ENCODE data around the gene BCL6B.

BCL6B gene

DNA sequence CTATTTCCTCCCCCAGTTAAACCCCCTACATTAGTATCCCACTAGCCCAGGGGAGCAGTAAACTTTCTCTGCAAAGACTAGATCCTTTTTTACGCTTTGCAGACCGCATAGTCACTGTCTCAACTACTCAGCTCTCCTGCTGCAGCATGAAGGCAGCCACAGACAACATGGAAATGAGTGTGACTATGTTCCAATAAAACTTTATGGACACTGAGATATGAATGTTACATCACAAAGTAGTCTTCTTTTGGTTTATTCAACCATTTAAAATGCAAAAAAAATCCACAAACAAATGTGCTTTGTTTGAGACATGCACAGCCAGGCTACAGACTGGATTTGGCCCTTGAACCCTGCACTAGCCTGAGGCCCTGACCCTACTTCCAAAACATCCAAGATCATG, 12.3 kb upstream of the BCL6B start:
- no peak for DNase-seq

DNA sequence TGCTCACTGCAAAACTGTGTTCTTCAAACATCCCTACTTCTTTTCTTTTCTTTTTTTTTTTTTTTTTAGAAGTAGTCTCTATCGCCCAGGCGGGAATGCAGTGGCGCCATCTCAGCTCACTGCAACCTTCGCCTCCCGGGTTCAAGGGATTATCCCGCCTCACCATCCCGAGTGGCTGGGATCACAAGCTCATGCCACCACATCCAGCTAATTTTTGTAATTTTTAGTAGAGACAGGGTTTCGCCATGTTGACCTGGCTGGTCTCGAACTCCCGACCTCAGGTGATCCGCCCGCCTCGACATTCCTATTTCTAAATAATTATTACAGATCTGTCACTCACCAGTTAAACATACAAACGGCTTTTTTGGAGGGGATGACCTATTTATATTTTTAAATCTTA, 11.4 kb upstream of the BCL6B start:
- no peak for DNase-seq

DNA sequence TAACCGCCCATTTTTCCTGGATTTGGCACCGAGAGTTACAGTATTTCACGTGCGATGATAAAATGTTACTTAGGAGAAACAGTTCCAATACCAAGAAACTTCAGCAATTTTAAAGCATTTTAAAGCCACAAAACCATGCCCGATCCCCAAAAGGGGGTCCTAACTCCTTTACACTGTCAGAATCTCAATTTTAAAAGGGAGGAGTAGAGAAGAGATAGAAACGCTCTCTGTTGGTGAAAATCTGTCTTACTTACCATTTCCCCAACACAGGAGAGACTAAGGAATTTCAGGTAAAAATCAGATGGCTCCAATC, 11.0 kb upstream of the BCL6B start:
- DNase-seq: no peak

DNA sequence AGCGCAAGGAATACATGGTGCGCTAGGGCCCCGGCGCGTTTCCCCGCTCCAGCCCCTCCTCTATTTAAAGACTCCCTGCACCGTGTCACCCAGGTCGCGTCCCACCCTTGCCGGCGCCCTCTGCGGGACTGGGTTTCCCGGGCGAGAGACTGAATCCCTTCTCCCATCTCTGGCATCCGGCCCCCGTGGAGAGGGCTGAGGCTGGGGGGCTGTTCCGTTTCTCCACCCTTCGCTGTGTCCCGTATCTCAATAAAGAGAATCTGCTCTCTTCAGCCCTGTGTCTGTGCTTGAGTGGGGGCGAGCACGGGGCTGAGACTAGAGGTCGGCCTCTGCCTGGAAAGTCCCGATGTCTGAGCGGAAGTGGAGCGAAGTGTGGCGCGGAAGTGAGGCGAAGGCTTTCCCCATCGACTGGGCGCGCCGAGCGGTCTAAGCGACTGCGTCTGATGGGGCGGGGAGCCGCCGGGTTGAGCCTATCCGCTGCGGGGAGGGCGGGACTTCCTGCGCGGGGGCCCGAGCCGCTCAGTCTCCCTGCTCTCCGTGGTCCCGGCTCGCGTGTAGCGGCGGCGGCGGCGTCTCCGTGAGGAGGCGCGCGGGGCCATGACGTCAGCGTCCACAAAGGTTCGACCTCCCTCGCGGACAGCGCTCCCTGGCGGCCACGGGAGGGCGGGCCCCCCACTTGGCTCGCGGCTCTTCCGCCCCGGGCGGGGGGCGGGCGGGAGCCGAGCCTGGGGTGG, 8.4 kb upstream of the BCL6B start:
- peak; percentile 99 for DNase-seq

DNA sequence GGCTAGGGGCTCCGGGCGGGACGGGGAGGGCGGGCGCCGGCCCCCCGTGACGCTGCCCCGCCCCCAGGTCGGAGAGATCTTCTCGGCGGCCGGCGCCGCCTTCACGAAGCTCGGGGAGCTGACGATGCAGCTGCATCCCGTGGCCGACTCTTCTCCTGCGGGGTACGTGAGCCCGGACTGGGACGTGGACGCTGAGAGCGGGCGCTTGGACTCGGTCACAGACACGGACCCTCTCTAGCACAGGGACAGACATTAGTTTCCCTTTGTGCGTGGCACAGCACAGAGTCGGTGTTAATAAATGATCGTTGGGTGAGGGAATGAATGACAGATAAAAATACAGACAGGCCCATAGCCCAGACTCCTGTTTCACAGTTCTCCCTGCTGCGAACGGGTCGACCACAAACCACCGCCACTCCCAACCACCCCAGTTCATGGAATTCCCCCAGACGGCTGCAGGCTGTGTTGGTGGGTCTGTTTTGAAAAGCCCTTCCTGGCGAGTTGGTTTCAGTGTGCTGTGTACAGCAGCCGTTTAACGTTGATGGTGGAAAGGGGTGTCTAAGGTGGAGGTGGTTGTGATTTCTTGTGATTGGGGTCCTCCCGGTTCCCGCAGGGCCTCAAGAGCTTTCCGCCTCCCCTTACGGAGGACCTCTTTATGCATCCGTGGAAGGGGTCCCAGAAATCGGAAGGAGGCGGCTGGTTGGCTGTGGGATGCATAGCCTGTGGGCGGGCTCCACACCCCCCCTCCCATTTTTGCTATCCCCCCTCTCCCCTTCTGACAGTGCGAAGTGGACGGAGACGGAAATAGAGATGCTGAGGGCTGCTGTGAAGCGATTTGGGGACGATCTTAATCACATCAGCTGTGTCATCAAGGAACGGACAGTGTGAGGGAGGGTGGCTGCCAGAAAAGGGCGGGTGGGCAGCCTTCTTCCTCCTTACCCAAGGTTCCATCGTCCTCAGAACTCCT, 7.6 kb upstream of the BCL6B start:
- peak; percentile 8 to 43 for DNase-seq

DNA sequence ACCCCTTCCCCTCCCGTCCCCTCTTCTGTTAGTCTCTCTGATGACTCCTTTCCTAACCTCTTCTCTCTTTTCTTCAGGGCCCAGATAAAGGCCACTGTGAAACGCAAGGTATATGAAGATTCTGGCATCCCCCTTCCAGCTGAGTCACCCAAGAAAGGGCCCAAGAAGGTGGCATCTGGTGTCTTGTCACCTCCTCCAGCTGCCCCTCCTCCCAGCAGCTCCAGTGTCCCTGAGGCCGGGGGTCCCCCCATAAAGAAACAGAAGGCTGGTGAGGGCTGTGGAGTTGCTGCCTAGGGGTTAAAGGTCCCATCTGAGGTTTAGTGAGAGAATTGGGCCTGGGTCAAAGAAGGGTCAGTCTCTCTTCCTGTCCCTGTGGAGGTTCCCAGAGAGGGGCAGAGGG, 6.4 kb upstream of the BCL6B start:
- no peak for DNase-seq

DNA sequence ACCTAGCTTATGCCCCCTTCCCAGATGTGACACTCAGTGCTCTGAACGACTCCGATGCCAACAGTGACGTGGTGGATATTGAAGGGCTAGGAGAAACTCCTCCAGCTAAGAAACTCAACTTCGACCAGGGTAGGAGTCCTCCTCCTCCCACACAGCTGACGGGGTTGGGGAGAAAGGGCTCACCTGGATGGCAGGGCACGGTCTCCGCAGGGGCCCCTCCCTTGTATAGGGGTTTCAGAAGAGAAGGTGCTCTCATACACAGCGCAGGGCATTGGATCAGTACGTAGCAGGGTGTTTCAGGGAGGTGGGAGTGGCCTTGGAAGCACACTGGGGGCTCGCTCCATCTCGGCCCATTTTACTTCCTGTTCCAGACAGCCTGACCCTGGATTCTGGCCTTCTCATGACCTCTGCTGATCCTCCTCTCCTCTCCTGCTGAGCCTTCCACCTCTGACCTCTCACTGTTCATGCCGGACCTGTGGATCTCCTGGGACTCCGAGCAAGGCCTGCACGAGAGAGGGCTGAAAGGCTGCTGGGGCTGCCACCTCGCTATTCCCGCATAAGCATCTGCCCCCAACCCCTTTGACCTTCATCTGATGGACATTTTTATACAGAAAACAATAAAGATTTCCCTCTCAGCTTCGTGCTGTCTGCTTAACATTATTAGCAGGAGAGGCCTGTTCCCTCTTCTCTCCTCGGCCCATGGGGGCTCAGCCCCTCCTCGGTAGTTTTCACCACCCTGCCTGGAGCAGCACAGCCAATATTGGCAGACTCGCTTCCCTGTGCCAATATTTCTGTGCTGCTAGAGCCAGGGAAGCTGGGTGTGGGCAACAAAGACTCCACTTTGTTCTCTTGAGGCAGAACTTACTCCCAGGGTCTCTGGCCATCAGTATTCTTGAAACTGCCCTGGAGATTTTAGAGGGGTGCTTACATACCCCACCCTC, 5.7 kb upstream of the BCL6B start:
- no peak for DNase-seq

DNA sequence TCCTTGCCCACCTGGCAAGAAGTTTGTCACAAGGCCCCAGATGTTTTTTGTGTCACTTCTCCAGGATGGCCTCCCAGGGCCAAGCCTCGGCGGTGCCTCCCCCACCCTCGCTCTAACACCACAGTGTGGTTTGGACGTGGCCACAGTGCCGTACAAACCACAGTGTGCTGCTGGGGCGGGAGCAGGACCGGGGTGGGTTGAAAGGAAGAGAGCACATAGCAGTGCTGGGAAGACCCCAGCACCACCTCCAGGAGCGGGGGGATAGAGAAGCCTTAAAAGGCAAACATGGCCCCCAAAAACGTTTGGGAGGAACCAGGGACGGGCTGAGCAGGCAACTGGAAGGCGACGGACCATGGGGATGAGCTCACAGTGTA, 5.0 kb upstream of the BCL6B start:
- no peak for DNase-seq

DNA sequence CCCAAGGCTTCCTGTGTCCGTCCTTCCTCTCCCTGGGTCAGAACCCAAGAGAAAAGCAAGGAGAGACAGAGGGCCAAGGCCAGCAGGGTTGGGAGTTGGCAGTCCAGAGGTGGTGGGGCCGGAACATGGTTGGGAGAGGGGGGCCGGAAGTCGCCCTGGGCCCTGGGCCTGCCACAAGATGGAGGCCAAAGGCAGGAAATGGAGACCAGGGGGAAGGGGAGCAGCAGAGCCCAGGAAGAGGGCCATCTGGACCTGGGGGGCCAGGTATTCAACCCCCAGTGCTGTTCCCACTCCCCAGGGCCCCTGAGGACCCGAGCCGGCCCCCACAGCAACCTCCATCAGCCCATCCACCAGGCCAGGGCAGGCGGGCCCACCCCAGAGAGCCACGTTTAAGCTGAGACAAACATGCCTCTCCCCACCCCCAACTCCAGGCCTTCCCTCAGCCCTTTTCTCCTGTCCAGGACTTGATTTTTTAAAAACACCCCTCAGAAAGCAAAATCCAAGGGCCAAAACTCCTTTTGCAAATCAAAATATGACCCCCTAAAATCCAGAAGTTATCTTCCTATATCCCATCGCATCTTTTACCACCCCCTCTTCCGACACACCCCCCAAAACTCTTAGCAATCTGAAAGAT, 4.4 kb upstream of the BCL6B start:
- no peak for DNase-seq

DNA sequence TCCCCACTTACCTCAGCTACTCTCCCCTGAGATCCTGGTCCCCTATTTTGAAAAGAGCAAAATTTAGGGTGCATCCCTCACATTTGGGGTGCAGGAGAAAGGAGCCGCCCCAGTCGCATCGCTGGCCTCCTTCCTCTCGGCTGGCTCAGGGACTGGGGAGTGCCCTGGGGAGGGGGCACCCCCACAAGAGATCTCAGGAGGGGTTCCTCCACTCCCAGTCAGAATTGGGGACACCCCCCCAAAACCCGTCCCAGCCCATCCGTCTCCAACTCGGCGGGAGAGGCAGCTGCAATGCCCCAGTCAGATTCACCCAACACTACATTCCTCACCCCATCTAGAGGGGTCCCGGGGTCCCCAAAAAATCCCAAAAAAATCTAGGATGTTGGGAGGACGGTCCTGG, 3.5 kb upstream of the BCL6B start:
- DNase-seq: no peak

DNA sequence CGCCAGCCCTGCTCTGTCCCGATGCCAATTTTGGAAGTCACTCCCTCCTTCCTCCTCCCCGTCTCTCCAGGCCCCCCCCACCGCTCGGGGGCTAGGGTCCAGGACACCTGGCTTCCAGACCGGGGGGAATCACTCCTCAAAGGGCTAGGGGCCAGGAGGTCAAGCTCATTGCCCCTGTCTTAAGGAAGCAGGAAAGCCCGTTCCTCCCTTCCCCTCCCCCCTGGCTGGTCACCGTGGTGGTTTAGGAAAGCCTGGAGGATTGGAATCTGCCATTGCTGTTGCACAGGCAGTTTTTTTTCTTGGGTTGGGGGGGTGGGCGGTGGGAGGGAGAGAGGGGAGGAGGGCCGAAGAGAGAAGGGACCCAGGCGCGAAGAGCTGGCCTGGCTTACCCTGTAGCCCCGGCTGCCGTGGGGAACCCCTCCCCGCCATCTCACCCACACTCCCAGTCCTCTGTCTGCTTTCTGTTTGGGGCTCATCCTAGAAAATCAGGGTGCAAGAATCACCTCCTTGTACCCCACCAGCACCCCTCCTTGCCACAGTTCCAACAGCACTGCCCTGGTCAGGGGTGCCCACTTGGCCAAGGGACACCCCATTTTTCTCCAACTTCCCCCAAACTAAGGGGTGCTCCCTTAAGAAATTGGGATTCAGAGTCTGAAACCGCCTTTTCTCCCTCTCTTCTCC, 2.9 kb upstream of the BCL6B start:
- no peak for DNase-seq

DNA sequence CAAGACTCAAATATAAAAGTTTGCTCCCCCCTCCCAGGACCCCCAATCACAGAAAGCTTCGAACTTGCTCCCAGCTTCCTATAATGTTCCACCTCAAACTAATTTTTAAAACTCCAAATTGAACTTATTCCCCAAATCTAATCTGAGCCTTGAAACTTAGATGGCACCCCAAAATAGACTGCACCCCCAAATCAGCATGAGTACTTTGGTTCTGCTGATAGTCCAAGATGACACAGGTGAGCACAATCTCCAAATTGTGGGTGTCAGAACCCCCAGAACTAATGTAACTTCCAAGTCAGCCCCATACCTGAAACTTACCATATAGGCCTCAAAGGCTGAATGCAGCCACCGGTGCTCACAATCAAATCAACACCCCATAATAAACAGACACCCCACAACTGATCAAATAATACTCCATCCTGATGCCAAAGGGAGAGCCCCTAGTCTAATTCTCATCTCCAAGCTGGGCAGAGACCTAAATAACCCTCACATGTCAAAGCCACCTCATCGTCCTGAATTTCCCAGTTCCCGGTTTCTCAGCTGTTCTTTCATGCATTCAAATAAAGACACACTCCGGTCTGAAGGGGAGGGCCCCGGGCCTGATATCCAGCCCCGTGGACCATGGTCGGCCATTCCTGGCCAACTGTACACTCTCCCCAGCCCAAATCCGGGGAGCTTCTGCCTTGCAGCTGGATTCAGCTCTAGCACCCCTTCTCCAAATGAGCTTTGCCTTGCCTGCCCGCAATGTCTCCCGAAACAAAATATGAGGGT, 1.8 kb upstream of the BCL6B start:
- no peak for DNase-seq

DNA sequence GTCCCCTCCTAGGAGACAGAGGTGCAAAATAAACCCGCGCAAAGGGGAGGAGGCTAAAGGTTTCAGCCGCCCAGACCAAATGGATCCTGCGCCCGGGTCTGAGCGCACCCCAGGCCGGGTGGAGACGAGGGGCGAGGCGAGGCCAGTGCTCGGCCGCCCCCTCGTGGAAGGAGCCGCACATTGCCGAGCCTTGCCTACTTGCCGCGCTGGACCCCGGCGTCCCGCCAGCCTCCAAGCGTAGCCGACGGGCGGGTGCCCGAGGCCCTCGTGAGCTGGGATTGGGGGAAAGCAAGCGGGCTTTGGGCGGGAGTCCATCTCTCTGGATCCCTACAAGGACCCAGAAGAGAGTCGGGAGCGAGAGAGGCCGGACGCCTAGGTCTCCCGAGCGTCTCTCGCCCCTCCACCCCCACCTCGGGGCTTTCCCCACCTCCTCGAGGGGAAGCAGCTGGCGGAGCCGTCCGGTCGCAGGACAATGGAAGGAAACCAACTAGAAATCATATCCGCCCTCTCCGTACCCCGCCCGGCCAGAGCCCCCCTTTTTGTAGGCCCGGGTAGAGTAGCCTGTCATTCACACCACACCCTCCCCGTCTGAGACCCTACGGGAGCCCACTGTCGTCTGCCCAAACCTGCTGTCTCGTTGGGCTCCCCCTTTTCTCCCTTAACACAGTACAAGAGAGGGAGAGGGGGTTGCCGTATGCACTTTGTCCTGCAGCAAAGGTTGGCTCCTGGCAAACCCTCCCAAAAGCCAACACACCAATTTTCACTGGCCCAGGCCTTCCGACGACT, 664 bp upstream of the BCL6B start:
- DNase-seq: peak; percentile 61 to 71

DNA sequence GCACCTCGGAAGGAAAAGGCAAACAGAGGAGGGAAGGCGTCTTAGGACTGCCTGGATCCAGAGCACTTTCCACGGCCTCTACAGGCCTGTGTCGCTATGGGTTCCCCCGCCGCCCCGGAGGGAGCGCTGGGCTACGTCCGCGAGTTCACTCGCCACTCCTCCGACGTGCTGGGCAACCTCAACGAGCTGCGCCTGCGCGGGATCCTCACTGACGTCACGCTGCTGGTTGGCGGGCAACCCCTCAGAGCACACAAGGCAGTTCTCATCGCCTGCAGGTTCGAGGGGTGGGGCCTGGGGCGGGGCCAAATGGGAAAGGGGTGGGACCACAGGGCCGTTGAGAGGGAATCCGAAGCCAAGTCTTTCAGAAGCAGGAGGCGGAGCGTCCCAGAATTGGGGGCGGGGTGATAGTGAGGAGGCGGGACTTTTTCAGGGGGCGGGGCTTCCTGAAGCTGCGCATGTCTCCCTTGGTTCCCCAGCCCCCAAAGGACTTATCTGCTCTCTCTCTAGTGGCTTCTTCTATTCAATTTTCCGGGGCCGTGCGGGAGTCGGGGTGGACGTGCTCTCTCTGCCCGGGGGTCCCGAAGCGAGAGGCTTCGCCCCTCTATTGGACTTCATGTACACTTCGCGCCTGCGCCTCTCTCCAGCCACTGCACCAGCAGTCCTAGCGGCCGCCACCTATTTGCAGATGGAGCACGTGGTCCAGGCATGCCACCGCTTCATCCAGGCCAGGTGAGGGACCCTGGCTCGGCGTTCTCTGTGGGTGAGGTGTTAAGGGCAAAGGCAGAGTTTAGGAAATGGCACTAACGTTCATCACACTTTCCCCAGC, 939 bp downstream of the BCL6B start:
- peak; percentile 95 to 99 for DNase-seq

DNA sequence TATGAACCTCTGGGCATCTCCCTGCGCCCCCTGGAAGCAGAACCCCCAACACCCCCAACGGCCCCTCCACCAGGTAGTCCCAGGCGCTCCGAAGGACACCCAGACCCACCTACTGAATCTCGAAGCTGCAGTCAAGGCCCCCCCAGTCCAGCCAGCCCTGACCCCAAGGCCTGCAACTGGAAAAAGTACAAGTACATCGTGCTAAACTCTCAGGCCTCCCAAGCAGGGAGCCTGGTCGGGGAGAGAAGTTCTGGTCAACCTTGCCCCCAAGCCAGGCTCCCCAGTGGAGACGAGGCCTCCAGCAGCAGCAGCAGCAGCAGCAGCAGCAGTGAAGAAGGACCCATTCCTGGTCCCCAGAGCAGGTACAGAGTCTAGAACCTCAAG, 1.5 kb downstream of the BCL6B start:
- DNase-seq: no peak

DNA sequence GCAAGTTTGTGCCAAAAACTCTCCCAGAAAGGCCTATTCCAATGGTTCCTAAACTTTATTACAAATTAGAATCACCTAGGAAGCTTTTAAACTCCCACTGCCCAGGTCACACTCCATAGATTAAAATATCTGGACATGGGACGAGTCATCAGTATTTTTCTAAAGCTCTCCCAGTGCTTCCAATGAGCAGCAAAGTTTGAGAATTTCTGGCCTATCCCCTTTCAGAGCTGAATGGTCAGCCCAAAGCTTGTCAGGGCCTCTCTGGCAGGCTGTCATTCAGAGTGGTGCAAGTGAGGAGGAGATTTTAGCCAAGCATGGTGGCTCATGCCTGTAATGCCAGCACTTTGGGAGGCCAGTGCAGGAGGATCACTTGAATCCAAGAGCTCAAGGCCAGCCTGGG, 2.4 kb downstream of the BCL6B start:
- no peak for DNase-seq

DNA sequence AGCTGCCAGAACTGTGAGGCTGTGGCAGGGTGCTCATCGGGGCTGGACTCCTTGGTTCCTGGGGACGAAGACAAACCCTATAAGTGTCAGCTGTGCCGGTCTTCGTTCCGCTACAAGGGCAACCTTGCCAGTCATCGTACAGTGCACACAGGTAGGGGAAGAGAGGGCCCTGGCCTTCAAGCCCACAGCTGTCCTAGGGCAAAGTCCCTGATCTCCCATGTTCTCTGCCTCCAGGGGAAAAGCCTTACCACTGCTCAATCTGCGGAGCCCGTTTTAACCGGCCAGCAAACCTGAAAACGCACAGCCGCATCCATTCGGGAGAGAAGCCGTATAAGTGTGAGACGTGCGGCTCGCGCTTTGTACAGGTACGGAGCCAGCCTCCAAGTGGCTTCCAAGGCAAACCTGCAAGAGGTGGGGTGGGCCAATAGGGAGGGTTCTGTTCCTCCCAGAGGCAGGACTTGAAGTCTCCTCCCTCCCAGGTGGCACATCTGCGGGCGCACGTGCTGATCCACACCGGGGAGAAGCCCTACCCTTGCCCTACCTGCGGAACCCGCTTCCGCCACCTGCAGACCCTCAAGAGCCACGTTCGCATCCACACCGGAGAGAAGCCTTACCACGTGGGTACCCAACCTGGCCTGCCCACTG, 3.7 kb downstream of the BCL6B start:
- DNase-seq: no peak

DNA sequence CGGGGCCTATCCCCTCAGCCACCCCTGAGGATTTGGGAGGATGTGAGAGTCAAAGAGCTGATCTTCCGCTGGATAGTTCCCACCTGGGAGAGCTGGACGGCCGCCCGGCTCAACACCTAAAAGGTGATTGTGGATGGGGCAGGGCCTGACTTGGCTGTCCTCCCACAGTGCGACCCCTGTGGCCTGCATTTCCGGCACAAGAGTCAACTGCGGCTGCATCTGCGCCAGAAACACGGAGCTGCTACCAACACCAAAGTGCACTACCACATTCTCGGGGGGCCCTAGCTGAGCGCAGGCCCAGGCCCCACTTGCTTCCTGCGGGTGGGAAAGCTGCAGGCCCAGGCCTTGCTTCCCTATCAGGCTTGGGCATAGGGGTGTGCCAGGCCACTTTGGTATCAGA, 4.5 kb downstream of the BCL6B start:
- no peak for DNase-seq

DNA sequence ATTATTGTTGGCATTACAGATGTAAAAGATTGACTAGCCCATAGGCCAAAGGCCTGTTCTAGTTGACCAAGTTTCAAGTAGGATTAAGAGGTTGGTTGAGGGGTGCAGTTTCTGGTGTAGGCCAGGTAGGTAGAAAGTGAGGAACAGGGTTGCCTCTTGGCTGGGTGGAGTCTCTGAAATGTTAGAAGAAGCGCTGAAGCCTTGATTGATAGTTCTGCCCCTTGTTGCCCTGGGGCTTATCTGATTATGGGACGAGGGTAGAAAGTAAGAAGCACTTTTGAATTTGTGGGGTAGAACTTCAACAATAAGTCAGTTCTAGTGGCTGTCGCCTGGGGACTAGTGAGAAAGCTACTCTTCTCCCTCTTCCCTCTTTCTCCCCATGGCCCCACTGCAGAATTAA, 6.2 kb downstream of the BCL6B start:
- DNase-seq: no peak
